ENCODE measurements around the gene DNTT.
"Not testable (repeated sequence)": the region's sequence is repeated elsewhere in the genome, so short reads cannot be mapped to it uniquely, and the experiment has no call there.

The DNTT gene

DNA sequence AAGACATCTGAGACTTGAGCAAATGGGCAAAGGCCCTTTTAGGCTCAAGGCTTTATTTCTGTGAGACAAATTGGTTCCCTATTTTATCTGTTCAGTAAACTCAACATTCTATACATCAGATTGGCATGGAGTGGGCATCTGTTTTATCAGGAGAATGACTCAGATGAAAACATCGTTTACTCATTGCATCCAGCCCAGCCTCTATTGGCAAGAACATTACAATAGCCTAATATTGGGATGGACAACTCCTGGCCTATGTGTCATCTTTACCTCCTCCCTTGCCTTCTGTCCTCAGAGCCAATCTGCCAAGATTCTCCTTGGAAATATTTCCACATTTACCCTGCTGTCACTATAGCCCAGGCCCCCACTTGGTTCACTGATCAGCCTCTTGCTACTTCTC, 27.4 kb upstream of the DNTT start:
- DNase-seq, result no peak

- no peak for DNase-seq
These were observed 25.0 kb upstream of the DNTT start for GRCh38 chr10:96279191-96279641.

DNA sequence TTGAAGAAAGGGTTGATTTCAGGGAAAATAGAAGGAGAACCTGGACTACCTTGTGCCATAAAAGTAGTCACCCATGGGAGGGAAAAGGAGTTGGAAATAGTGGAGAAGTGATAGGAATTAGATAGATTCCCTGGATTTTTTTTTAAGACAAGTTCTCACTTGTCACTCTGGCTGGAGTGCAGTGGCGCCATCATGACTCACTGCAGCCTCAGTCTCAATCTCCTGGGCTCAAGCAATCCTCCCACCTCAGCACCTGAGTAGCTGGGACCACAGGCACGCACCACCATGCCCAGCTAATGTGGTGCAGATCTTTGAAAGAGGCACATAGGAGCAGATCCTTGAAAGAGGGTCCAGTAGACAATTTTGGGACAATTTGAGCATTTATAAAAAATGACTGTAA, 23.4 kb upstream of the DNTT start:
- no peak for DNase-seq

DNA sequence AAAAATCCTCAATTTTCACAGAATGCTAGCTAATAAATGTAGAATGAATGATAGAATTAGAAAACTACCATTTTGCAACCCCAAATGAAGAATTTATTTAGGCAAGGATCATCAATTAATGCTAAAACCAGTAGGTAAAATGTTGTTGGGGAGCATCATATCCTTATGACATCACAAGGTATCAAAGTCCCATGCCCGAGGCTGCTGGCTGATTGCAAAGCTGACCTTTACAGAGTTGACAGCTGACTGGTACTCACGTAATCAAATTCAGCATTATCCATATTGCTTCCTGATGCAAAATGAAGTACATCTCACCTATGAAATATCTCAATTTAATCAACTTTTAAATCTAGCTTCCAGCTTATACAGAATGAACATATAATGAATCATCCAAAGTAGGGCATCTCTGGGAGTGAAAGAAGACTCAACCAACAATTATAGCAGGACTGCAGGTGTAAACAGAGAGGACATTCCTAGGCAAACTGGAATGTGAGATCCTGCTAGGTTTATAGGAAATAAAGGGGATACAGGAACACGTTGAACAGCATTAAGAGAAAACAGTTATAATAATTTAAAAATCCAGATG, 22.7 kb upstream of the DNTT start:
- no peak for DNase-seq

- DNase-seq, result no peak
These were observed 20.9 kb upstream of the DNTT start for GRCh38 chr10:96283351-96283750.

- no peak for DNase-seq
These were observed 20.5 kb upstream of the DNTT start for GRCh38 chr10:96283756-96284155.

DNA sequence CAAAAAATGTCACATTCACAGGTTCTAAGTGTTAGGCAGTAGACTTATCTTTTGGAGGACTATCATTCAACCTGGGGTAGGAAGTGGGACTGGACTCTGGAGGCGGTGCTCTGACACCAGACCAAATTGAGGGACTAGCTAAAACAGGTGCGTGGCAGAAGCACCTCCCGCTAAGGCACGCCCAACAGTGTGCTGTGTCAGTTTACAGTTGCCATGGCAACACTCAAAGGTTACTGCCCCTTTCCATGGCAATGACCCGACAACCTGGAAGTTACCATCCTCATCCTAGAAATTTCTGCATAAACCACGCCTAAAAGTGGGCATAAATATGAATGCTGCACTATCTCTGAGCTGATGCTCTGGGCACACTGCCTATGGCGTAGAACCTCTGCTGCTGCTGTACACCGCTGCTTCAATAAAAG, 18.9 kb upstream of the DNTT start:
- DNase-seq, result no peak

DNA sequence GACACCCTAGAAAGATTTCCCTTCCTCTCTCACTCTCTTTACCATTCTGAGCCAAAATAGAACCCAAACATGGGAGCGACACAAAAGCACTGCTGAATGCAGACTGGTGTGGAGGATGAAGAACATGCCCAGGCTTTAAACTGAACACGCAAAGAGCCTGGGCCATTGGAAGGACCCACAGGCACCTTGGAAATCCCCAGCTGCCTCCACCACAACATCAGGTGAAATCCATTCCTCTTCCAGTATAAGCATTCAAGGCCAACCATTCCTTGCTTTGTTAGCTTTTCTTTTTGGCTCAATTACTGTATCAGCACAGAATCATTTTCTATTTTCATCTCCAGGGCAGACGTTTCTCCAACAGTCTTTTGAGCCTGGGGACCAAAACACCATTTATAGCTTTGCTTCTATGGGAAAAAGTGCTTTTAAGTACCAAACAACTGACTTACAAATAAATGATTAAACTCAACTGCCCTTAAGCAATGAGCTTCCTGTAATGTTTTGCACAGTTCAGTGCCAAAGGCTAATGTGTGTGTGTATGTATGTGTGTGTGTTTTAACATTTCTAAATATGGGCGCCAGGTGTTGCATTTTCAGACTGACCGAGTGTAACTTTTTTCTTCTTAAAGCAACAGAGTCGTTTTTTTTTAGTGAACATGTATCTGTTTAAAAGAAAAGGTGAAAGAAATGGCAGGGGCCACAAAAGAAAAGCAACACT, 16.7 kb upstream of the DNTT start:
- DNase-seq, result peak; percentile 25

DNA sequence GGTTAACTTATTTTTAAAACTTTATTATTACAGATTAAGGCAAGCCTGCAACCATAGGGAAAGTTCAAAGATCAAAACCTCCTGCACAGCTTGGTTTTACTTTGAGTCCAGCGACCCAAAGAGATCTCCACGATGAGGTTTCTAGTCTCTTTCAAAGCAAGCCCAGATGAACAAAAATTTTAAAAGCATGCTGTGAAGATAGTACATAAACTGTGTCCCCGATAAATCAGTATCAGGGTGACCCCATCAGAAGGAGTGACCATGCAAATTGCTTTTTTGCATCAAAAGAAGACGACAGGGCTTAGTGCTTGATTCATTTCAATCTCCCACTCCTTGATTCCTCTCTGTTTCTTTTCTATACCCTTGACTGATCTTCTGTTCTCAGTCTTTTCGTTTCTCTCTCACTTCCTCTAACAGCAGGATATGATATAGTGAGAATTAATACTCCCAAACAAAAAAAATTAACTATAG, 16.0 kb upstream of the DNTT start:
- no peak for DNase-seq

- no peak for DNase-seq
These were observed 14.9 kb upstream of the DNTT start for GRCh38 chr10:96289218-96289910.

DNA sequence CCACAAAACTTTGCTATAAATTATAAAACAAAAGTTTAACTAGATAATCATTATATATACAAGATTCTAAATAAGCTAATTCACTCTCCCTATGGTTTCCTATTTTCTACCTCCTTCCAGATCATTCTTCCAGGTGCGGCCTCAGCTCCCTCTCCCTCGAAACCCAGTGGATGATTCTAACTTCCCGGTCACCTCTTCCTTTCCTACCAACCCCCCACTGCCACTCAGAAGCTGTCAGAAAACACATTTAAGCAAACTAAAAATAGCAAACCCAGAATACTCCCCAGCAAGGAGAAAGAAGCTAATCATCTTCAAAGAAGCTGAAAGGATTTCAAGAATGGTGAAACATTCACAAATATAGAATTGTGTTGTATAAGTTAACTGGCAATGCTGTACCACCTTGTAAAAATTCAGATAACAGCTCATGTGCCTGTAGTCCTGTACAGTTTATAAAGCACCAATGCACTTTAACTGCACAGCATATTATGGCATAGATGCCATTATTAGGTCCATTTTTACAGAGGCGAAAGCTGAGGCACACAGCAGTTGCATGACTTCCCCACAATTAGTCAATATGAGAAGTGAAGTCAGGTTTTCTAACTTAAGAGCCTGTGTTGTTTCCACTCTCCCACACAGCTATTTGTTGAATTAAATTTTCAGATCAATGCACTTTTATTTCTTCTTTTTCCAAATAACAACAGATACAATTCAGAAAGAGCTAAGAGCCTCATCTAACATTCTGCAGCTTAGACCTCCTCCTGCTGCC, 13.7 kb upstream of the DNTT start:
- no peak for DNase-seq

DNA sequence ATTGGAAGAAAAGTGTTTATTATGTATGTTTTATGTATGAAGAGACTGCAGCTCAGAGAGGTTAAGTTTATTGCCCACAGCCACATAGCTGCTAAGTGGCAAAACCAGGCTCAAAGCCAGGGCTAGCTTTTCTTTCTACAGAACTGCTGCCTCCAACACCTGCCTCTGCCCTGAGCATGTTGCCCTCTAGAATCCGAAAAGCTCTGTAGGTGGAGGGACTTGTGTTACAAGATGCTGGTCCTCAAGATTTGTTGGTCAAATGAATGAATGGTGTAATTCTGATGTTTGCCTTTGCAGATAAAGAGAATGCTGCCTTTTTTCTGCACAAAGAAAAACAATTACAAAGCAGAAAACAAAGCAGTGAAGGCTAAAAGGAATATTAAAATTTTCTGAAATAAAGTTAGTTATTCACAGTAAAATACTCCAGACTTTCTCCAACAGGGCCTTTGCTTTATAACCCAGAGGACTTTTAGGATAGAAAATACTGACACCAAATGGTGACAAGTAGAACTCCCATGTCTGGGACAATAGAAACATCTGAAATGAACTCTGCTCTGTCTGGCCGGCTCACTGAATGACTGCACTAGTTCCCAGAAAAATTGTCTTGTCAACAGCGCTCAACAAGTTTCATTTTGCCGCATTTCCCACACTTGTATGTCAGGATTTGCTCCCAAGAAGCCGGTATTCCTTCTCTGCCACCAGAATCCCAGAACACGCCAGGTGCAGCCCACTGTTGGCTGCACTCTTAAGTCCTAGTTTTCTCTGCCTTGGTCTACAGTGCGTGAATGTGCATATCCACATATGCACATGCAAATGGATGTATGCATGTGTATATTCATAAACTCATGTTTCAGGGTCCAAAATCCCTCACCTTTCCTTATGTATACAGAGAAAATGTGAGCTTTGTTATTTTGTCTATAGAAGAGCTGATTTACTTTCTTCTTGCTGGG, 11.0 kb upstream of the DNTT start:
- DNase-seq, result peak; percentile 4

DNA sequence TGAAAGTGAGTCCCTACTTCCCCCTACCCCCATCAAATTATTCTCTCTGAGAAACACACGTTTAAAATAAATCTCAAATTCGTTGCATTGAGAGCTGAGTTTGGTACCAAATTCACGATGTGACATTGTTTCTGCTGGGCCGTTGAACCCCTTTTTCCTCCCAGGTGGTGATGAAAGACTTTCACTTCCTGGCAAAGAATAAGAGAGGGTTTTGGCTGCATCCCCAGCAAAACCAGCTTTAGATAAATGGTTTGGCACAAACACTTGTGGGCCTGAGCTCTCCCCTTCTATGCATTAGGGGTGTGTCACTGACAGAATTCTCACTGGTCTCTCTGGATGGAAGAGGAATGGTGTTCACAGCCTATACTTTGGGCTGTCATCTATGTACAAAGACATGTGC, 8.8 kb upstream of the DNTT start:
- no peak for DNase-seq

DNA sequence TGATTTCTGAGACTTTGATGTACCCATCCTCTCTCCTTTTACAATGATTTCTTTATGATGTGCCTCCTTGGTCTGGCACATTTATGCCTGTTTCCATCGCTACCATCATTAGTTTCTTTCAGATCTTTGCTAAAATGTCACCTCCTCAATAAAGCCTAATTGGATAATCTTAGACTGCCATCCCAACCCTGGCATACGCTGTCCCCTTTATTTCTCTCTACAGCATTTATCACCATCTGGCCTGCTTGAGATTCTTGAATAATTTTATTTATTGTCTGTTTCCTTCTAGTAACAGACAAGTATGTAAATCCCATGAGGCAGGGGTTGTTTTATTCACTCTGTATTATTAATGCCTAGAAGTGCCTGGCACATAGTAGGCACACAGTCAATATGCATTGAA, 6.7 kb upstream of the DNTT start:
- no peak for DNase-seq

- DNase-seq, result no peak
These were observed 5.9 kb upstream of the DNTT start for GRCh38 chr10:96298362-96298761.

DNA sequence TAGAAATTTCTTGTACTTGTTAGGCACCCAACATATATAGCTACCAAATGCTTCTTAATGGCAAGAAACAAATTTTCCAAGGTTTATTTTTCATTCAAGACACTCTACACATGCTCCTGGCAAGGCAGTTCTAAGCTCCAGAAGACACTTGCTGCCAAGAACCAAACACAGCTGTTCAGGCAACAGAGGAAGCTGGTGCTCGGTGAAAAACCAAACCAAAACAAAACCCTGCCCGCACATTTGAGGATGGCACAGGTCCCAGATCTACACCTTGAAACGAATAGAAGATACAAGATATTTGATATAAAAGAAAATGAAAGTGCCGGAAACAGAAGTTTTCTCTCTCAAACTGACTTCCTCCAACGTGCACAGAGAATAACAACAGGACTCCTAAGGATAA, 4.9 kb upstream of the DNTT start:
- peak; percentile 1 for DNase-seq

DNA sequence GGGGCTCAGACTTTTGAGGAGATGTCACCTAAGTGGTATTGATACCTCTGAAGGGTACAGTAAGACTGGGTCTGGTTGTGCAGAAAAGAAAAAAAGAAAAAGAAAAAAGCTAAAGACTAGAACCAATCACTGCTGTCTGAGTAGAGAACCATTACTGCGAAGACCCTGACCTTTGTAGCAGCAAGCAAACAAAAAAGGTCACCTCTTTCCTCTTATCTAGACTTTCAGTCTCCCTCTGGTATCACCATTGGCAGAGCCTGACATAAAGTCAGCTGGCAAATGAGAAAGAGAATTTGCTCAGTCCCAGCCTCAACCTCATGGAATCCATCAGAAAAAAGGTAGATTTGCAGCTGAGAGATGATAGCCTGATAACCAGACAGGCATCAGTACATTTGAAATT, 2.6 kb upstream of the DNTT start:
- DNase-seq, result no peak

GRCh38 chr10:96305019-96305418, 785 bp downstream of the DNTT start:
- no peak for DNase-seq

GRCh38 chr10:96306516-96306915, 2.3 kb downstream of the DNTT start:
- peak; percentile 69 for DNase-seq

DNA sequence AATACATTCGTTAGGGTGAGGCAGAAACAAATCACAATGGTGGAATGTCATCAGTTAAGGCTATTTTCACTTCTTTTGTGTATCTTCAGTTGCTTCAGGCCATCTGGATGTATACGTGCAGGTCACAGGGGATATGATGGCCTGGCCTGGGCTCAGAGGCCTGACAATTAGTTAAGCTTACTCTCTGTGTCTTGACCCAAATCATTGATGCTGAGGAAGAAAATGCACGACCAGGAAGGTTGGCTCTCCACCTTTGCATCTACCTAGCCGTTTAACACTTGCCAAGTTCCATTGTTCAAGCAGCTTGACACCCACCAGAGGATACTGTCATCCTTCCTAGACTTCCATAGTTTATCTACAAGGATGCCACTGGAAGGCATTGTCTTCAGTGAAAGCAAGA, 4.6 kb downstream of the DNTT start:
- not testable (repeated sequence) for DNase-seq

GRCh38 chr10:96309628-96310320, 5.5 kb downstream of the DNTT start:
- DNase-seq, result no peak

- DNase-seq, result no peak
These were observed 6.1 kb downstream of the DNTT start for GRCh38 chr10:96310321-96310669.

Measured in NCI-H2029 (cell line).